Measurements from ENCODE around the gene ALPG. TPM values are rescaled to one million over a fixed set of nuclear protein-coding genes. Genes with fewer than 3 reads are reported as not detected.

Gene ALPG
- total and polyA plus RNA-seq, 10 of the 15 experiments (the other 5 are each of a cell fraction or from before 2014, with no cell fraction given), result not detected

GRCh38 chr2:232393556-232393955 is 13.1 kb upstream of the ALPG start:
- ChIA-PET SMC1A (ENCODE audit: uncharacterized antibody, unreplicated experiment) (interaction anchor here (0.9 kb wide), 1 partner anchor 20 kb away, joined by 3 read pairs; no protein-coding TSS in a partner anchor), POLR2A (no interaction called here), RAD21 (ENCODE audit: unreplicated experiment) (no interaction called here), CTCF (no interaction called here)
- H3K36me3 ChIP-seq (ENCODE audit: control insufficient read depth in 2 of 2, insufficient read depth in 2 of 2, low read length in 1 of 2), result no peaks in the 10 kb centered on the region
- in situ Hi-C loops (cut with MboI) (no loop called here), intact Hi-C loops (cut with micrococcal nuclease; ENCODE audit: unreplicated experiment) (no loop called here)
- no peak for DNase-seq (ENCODE audit: low read depth, low spot score)
- no peak overlapping the region for H2AFZ ChIP-seq (ENCODE audit: control insufficient read depth, low read depth, low read length)
- H3K27me3 ChIP-seq (replicated peaks in 1 of 2; ENCODE audit: control insufficient read depth in 2 of 2, insufficient read depth in 2 of 2, low read length in 1 of 2), result no peaks in the 10 kb centered on the region
- WGBS (ENCODE audit: insufficient coverage, insufficient replicate concordance, low lambda C conversion rate, missing lambda C conversion rate), result 82% methylated on average over 8 of the region's 8 CpGs
- H3K9ac ChIP-seq (ENCODE audit: control insufficient read depth, insufficient read depth, low read length), result no peak overlapping the region
- H3K4me2 ChIP-seq (ENCODE audit: control insufficient read depth, insufficient read depth), result no peak overlapping the region
- ATAC-seq, result no peak
- no peak for FAIRE-seq
- no peaks in the 10 kb centered on the region for H3K4me1 ChIP-seq (ENCODE audit: control insufficient read depth, insufficient read depth, low read length)
- no peaks in the 10 kb centered on the region for H3K9me3 ChIP-seq (replicated peaks; ENCODE audit: control insufficient read depth, insufficient read depth, low read length)
- BruUV-seq (replicated peaks), result no TSS peak
- H3K79me2 ChIP-seq (ENCODE audit: control insufficient read depth, insufficient read depth, low read length), result no peaks in the 10 kb centered on the region
- H4K20me1 ChIP-seq (ENCODE audit: control insufficient read depth, insufficient read depth), result no peaks in the 10 kb centered on the region
- no peak overlapping the region for H3K27ac ChIP-seq (ENCODE audit: control insufficient read depth, insufficient read depth)
- H3K4me3 ChIP-seq, result no peak overlapping the region
- no peak for TF ChIP-seq RELA (IDR thresholded peaks at IDR 0.05; ENCODE audit: borderline replicate concordance, partially characterized antibody)
- no peak for TF ChIP-seq POLR2AphosphoS2 (IDR thresholded peaks at IDR 0.05; ENCODE audit: low read depth, low read length)
- TF ChIP-seq ELK1 (IDR thresholded peaks at IDR 0.05; ENCODE audit: low read depth, low read length), result no peak
- TF ChIP-seq ZNF207 (IDR thresholded peaks at IDR 0.05; ENCODE audit: borderline replicate concordance), result no peak
- TF ChIP-seq CEBPZ (IDR thresholded peaks at IDR 0.05; ENCODE audit: low read depth, low read length), result no peak
- TF ChIP-seq RELB (IDR thresholded peaks at IDR 0.05; ENCODE audit: low read depth), result no peak
- no peak for TF ChIP-seq RUNX3 (IDR thresholded peaks at IDR 0.05; ENCODE audit: low read length)
- no peak for TF ChIP-seq RBBP5 (conservative IDR thresholded peaks at IDR 0.05)
- no peak for TF ChIP-seq PKNOX1 (IDR thresholded peaks at IDR 0.05)
- no peak for TF ChIP-seq MAX (IDR thresholded peaks at IDR 0.05; ENCODE audit: low read depth, low read length)
- TF ChIP-seq EGR1 (IDR thresholded peaks at IDR 0.05; ENCODE audit: borderline replicate concordance in 1 of 2, low read depth in 2 of 2, low read length in 2 of 2), result no peak
- no peak for TF ChIP-seq IRF5 (IDR thresholded peaks at IDR 0.05; ENCODE audit: borderline replicate concordance)
- TF ChIP-seq ATF3 (IDR thresholded peaks at IDR 0.05; ENCODE audit: borderline replicate concordance, extremely low read depth, low read depth, low read length), result no peak

Data from GM12878 (cell line).